GM18867 (cell line): ENCODE results near the gene KIF6.

Experiments used
- ATAC-seq: cut with Tn5 transposase; IDR thresholded peaks from one replicate; pipeline ENCODE4 v1.9.1; 2021; ENCODE audit warnings: mild to moderate bottlenecking, moderate library complexity; ENCODE audit not compliant: unreplicated experiment

KIF6 gene, protein sequence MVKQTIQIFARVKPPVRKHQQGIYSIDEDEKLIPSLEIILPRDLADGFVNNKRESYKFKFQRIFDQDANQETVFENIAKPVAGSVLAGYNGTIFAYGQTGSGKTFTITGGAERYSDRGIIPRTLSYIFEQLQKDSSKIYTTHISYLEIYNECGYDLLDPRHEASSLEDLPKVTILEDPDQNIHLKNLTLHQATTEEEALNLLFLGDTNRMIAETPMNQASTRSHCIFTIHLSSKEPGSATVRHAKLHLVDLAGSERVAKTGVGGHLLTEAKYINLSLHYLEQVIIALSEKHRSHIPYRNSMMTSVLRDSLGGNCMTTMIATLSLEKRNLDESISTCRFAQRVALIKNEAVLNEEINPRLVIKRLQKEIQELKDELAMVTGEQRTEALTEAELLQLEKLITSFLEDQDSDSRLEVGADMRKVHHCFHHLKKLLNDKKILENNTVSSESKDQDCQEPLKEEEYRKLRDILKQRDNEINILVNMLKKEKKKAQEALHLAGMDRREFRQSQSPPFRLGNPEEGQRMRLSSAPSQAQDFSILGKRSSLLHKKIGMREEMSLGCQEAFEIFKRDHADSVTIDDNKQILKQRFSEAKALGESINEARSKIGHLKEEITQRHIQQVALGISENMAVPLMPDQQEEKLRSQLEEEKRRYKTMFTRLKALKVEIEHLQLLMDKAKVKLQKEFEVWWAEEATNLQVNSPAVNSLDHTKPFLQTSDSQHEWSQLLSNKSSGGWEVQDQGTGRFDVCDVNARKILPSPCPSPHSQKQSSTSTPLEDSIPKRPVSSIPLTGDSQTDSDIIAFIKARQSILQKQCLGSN

DNA sequence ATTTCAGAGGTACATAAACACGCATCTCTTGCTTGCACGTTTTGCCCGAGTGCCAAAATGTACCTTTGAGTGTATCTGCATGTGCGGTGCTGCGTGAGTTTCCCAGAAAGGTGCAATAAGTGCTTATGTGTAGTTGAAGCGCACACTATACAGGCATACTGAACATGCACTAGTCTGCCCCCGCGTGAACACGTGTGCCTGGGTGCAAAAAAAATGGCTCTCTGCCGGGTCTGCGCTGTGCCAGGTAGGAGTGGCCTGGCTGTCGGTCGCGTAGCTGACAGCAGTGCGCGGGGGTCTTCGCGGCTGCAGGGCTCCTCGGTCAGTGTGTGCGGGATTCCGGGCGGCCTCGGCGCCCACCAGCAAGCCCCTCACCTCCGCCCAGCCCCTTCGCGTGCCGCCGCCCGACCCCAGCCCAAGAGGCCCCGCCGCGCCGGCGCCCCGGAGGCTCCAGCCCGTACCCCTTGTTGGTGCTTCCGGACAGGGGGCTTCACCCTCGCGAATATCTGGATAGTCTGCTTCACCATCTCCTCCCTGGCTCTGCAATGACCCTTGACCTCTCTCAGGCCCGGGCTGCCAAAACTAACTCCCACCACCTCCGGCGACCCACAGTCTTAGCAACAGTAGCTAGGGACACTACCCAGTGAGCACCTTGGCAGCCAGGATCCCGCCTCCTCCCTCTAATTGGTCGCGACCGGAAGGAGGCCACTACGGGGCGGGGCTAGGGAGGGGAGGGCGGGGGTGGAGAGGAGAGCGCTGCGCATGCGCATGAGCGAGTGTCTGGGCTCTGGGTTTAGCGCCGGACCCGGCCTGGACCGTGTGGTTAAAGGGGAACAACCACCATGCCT, at the start of gene KIF6:
TSS of gene KIF6 (minus strand) at position 622 of the 845 bp plus-strand sequence. CDS start at position 524, 98 bp downstream.
- peak; percentile 97 for ATAC-seq

DNA sequence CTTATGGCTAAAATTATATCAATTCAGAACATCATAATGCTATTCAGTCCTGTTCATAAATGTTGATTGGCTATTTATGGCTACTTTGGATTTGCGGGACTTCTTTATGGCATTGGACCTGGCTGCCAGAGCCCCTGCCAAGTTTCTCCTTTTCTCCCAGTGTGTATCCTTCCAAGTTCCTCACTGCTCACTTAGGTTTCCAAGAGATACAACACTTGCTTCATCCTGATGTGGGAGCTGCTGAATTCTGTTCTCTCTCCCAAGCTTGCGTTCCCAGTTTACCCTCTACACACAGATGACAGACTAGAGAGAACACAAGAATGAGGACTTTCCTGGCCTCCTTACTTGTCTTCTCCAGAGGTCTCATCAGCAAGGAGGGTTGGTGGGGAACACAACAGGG, 48.6 kb upstream of the KIF6 start:
- no peak for ATAC-seq

DNA sequence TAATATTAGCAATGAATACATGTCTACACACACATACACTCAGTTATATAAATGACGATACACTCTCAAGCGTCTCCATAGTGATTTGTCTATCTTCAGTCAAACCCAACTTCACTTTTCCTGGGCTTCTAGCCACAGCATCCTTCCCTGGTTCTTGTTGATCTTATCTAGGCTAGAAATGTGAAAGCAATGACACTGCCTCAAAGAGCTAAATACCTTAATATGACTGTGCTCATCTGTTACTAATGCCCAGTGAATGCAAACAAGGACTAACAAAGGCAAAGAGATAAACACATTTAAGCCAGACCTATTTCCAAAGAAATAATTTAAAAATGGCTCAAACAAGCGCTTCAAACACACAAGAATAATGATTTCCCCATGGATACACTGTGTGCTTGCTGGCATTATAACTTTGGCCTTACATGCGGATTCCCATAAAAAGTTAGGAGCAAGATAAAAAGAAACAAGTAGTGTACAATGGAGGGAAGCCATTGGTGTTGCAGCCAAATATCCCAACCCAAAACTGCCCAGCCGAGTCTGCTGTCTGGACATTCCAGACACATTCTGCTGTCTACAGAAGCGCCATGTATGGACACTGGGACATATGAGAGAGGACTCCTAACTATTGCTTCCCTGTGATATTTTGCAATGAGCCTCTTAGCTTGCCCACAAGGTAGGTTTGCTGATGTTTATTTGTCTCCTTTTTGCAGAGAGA, 47.5 kb upstream of the KIF6 start:
- no peak for ATAC-seq

DNA sequence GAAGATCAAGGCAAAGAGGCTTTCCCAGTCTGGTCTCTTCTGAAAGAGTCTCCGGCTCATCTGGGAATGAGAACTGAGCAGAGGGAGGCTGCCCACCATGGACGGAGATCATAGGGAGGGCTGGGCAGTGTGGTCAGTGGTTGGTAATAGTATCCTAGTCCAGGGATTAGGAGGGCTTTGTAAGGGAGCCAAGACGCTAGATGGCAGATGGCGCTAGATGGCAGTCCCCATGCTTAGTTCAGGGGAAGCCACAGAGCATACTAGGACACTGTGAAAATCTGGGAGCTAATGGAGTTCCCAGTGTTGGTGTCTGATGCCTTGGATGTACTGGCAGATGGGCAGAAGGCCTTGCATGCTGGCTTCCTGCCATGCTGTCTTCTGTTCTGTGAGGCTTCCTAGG, 45.2 kb upstream of the KIF6 start:
- ATAC-seq, result no peak

DNA sequence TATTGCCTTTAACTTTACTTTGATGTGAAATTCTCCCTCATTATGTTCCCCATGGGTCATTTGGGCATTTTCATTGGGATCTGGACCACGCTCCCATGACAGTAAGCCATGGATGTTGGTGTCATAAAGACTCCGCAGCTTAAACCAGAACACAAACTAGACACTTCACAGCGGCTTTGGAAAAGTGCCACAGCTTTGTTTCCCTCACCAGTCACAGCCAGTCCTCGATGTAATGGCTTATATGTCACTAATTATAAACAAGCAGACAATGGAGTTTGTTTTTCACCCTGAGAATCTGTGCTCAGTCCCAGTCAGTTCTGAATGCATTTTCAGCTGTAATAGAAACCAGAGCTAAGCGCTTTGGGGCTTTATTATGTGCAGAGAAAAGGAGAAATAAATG, 43.8 kb upstream of the KIF6 start:
- ATAC-seq, result no peak

DNA sequence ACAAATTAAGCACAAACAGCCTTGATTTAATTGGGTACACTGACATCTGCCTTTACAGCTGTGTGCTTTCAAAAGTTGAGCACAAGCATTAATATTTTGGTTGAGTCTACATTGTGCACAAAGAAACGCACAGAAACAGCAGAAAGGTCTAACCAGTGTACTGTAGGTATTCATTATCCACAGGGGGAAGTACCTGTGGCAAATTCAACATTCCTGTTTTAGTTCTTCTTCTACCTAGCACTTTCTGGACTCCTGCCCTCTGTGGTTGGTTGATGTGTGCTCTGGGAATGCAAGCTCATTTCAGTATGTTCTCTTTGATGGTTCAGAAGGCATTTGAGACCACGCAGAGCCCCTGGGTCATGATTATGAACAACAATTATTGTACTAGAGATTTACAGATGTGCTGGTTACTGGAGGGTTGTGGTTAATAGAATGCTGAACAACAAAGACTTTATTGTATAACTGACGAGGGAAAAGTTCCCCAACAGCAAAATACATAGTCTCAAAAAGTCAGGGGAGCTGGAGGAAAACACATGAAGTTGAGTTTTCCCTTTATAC, 40.4 kb upstream of the KIF6 start:
- ATAC-seq, result no peak

DNA sequence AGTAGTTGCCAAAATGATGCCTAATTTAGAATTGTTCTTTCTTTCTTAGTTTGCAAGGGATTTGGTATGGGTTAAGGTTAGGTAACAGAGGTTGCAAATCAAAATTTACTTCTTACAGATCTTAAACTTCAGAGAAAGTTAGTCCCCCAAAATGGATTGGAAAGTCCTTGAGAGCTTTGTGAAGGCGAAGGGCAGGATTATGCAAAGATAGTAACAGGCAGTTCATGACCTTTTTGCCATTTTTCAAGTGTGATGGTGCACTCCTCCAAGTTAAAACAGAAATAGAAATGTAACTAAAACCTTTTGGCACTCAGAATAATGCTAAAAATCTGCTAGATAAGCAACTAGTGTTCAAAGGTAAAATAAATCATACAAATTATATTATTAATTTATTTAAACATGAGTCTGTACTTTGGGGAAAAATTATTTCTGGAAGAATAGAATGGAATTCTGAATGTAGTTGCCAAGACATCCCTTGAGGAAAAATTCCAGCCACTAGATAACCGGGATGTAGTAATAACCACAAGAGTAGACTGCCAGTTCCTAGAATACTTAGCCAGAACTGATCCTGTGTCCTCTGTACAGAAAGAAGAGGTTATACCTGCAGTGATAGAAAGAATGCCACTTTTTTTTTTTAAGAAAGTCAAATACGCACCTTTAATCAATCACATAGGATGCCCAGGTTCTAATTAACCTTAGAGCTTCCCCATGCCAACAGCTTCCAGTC, 35.2 kb upstream of the KIF6 start:
- ATAC-seq, result no peak

DNA sequence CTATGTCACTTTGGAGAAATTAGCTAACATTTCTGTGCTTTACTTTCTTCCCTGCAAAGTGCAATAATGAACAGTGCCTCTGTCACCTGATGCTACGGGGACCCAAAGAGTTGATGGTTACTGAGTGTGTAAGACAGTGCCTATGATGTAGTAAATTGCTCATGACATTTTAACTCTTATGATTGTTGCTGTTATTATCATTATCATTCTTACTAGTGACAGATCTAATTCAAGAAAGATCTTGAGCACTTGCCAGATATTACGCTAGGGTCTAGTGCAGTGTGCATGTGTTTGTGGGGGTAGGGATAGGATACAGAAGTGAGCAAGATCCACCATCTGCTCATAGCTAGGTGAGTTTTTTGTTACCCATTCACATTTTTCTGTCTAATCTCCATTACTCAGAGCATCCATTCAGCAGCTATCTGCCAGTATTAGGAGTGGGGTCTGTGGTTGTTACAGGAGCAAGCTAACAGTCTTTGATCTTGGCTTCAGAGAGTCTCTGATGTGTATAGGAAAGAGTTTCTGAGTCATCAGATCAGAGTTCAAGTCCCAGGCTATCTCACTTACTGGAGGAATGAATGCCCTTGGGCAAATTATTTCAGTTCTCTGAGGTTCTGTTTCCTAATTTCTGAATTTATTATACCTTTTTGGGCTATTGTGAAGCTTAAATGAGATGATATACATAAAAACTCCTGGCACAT, 33.8 kb upstream of the KIF6 start:
- ATAC-seq, result no peak

DNA sequence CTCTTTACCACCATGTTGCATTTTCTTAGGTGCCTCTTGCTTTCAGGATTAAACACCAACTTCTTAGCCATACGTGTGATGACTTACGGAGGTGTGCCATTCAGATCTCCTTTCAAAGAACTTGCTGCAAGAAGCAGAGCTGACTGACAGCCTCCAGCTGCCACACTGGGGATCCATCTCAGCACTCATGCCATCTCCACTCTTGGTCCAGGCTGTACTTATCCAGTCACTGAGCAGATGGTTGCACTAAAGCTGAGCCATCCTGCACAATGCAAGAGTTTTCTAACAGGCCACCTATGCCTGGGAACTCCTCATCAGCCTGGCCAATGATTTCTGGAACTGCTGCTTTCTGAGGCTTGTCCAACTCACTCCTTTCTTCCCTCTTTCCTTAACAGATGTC, 31.4 kb upstream of the KIF6 start:
- no peak for ATAC-seq

DNA sequence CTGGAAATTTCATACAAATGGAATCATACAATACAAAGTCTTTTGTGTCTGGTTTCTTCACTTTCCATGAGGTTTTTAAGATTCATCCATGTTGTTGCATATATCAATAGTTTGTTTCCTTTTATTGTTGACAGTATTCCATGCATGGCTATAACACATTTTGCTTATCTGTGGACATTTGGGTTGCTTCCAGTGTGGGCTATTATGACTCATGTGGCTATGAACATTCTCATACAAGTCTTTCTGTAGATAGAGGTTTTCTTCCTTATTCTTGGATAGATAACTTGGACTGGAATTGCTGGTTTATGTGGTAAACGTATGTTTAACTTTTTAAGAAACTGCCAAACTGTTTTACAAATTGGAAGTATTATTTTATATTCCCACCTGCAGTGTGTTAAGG, 30.0 kb upstream of the KIF6 start:
- ATAC-seq, result no peak

DNA sequence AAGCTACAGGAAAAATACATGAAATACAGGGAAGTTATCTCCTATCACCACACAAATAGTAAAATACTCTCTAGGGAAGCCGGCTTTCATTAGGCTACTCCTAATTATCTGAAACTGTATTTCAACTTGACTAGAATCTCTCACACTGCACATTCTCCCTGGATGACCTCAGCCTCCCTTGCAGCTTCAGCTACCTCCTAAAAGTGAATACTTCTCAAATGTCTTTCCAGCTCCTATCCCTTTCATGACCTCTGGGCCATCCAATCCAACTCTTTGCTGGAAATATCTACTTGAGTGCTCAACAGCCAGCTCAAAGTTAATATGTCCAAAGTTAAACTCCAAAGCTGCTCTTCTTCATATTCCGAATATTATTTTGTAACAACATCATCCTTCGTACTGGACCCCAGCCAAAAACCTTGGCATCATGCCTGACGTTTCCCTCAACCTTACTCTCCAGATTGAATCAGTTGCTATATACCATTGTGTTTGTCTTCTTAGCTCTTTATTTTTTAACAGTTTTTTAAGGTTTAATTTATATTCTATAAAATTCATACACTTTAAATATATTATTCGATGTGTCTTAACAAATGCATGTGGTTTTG, 29.4 kb upstream of the KIF6 start:
- ATAC-seq, result no peak

DNA sequence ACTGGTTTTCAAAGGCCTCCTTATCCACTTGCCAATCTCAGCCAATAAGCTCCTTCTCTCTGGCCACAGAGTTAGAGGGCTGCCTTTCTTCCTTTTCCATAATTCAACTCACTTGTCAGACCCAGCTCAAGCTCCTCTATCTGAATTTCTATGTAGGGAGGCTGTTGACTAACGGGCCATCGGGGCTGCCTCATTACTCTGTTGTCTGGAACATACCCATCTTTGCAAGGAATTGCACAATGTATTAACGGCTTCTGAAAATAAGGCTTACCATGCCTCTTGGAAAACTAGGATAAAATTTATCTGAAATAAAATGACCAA, 28.5 kb upstream of the KIF6 start:
- no peak for ATAC-seq

DNA sequence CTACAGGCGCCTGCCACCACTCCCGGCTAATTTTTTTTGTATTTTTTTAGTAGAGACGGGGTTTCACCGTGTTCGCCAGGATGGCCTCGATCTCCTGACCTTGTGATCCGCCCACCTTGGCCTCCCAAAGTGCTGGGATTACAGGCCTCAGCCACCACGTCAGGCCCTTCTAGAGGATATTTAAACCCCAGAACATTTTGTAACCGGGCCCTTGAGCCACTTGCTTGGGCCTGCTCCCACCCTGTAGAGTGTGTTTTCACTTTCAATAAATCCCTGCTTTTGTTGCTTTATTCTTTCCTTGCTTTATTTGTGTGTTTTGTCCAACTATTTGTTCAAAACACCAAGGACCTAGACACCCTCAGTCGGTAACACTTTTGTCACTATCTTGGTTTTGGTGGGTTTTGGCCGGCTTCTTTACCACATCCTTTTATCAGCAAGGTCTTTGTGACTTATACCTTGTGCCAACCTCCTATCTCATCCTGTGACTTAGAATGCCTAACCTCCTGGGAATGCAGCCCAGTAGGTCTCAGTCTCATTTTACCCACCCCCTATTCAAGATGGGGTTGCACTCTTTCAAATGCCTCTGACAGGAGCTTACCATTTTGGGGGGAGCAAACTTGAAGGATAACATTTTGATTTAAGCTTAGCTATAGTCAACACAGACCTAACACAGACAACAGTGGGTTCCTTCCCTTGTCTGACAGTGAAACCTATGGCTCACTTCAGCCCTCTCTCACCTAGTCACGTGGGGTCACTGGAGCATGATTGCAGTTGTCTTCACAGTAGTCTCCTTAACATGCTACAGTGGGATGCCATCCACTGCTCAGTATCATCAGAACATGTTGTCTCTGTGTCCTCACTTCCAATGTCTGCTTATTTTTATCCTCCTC, 27.9 kb upstream of the KIF6 start:
- peak; percentile 53 for ATAC-seq

DNA sequence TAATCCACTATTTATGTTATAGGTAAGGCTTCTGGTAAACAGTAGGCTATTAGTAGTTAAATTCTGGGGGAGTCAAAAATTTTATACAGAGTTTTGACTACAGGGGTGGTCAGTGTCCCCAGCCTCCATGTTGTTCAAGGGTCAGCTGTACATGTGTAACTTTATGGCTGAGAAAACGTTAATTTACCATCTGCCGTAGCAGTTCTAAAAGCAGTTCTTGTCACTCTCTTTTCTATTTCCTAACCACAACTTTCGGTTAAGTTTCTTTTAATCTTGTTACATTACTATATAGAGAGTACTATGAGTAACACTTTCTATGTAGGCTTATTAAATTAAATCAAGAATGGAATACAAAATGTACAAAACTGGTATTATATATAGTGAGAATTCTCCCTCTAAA, 21.6 kb upstream of the KIF6 start:
- peak; percentile 53 for ATAC-seq

DNA sequence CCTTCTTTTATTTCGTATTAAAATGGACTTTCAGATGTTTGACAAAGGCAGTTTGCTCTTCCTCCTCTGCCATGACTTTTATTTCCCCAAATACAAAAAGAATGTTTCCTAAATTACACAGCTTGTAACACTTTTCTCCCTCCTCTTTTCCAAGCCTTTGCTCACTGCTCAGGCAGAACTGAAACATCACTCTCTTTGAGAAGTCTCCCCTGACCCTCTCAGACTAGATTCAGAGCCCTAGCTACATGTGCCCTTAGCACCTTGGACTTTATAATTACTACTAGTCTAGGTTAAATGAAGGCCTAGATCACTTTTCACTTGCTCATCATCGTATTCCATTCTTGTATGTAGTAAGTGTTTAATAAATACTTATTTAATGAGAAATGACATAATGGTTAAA, 8.5 kb upstream of the KIF6 start:
- no peak for ATAC-seq

DNA sequence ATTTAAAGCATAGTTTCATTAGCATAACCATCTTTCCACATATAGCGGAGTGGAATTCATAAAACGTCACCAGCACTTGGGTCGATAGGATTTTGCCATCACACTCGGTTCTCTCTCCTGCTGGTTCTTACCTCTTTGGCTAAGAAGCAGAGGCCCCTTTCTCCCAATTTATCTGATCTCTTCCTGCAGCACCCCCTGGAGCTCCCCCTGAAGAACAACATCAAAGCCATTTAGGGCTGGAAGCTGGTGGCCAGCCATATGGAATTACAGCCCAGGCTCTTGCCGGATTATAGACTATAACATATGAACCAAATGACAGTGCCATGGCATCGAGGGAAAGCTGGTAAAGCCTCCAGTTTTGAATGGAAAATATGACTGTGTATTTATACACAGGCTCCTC, 6.4 kb upstream of the KIF6 start:
- no peak for ATAC-seq

DNA sequence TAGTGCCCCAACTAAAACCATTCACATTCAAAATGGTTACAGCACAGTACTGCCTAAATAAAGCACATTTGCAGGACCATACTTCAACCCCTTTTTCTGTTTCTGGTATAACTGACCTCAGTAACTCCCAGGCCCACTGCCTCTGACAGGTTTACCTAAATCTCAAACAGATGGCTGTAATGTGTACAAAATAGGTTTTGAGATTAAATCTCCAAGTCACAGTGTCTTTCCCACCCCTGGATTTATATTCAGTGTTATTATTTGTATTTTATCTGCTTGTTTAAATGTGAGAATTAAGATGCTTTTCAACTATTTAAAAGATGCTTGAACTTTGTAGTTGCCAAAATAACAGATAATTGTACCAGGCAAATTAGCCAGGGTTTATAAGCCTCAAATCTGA, 4.7 kb upstream of the KIF6 start:
- ATAC-seq, result no peak

DNA sequence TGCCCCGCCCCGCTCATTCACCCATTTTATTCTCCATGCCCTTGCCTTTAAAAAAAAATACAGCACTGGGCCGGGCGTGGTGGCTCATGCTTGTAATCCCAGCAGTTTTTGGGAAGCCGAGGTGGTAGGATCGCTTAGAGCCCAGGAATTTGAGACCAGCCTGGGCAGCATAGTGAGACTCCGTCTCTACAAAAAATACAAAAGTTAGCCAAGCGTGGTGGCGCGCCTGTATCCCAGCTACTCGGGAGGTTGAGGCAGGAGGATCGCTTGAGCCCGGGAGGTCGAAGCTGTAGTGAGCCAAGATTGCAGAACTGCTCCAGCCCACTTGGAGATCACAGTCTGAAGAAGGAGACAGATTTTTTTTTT, 407 bp upstream of the KIF6 start:
- no peak for ATAC-seq
